HG03442 (cell line): ENCODE measurements around the gene GADL1.

ENCODE experiments used
- ATAC-seq: cut with Tn5 transposase; IDR thresholded peaks from one replicate; pipeline ENCODE4 v1.9.1; 2021; ENCODE audit warnings: mild to moderate bottlenecking, moderate library complexity; ENCODE audit not compliant: unreplicated experiment

Gene GADL1

DNA sequence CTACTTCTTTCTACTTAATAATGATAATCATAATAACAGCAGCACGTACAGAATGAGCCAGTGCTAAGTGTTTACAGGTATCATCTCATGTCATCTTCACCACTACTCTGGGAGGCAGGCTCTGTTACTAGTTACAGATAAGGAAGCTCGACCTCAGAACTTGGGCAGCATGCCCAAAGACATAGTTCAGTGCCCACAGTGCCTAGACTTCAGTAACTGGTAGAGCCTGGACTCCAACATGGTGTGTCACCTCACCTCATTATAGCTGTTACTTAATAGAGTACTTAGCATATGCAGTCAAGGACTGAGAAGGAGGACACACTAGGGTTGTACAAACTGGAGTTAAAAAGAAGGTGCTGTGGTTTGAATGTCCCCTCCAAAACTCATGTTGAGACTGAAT, 7.6 kb downstream of the GADL1 start:
- ATAC-seq: no peak

DNA sequence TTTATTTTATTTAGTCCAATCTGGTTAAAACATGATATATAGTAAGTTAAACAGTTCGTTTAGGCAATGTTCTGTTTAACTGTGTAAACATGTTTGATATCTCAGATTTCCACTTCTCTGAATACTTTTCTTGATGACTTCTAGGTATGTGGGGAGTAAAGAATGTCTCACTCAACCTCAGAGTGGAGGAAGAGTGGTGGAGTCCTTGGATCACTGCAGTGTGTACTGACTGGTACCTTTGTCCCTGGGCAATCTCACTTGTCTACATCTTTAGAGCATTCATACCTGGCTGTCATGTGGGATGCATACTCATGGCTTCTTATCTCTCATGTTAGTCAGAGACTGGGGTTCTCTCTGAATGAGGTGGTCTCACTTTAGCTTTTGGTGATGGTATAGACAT, 15.6 kb downstream of the GADL1 start:
- ATAC-seq: no peak

DNA sequence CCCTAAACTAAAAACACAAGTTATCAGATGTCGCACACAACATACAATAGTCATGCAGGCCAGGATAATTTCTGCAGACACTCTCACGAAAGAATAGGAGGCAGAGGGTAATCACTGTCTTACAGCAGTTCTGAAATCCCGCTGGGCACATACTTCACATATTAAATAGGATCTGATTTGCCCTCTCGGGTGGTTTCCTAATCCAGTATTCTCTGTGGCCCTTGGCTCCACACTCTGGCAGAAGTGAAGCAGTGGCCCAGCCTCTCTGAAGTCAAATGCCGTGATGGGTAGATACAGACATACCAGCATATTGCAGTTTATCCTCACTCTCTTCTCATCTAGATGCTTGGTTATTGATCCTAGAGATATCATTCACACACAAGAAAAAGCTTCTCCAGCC, 19.0 kb downstream of the GADL1 start:
- no peak for ATAC-seq

GRCh38 chr3:30873671-30874070, 20.8 kb downstream of the GADL1 start:
- no peak for ATAC-seq

DNA sequence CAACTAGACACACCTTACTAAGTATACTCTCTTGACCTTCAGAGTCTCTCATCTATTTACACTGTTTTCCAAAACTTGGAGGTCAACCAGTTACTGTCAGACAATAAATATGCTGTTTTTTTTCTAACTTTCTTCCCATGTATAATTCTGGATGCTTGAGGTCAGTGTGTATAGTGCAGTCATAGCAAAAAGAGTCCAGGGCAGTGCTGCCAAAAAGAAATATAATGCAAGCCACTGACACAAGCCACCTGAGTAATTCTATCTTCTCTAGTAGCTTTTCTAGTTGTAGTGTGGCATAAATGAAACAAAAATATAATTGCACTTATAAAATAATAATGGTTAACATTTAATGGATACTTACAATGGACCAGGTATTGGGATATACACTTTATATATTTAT, 21.6 kb downstream of the GADL1 start:
- no peak for ATAC-seq

DNA sequence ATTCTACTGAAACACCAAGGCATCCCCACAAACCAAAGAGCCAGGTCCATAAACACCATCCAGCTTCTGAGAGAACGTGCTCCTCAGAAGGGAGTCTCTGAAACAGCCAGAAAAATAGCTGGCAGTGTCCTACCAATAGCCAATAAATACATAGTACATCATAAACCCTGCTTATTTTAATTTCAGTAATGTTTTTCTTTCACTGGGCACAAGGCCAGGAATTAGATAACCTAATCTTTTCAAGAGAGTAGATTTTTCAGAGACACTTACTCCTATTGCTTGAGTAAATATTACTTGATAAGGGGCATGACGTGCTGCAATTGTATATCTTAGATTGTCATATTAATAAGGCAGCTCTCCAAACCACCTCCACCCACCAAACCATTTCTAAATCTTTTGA, 22.7 kb downstream of the GADL1 start:
- ATAC-seq: no peak

- no peak for ATAC-seq
These were observed 29.6 kb downstream of the GADL1 start for GRCh38 chr3:30864836-30865235.

DNA sequence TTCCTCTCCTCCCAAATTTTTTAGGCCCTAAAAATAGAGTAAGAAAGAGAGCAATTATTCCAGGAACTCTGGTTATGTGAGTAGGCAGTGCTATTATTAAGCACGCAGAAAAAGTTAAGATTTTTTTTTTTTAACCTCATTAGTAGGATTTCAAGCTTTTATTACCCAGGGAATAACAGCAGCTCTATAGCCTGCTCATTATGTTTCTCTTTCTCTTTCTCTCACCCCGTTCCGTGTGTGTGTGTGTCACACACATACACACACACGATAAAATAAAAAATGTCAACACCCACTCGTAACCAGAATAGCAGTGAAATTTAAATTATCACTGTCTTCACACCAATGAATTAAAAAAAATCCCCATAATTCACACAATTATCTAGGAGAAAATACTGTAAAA, 30.3 kb downstream of the GADL1 start:
- no peak for ATAC-seq

- ATAC-seq: no peak
These were observed 32.5 kb downstream of the GADL1 start for GRCh38 chr3:30862004-30862403.

DNA sequence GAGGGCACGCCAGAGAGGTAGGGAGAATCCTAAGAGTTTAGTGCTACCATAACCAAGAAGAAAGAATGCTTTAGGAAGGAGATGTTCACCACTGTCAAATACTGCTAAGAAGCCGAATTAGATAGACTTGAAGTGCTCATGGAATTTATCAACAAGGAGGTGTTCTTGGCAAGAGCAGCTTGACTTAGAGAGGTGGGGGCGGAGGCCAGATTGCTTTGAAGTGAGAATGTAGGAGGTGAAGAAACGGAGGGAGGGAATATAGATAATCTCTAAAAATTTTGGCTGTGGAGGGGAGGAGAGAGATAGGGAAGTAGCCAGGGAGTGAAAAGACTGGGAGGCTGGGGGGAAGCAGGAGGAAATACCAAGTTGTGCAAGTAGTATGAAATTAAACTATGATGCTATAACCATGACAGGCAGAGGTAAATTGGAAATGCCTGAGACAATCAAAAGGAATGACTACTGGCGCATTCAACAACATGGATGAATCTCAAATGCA, 35.5 kb downstream of the GADL1 start:
- no peak for ATAC-seq

- ATAC-seq: no peak
These were observed 38.8 kb downstream of the GADL1 start for GRCh38 chr3:30855400-30856292.

DNA sequence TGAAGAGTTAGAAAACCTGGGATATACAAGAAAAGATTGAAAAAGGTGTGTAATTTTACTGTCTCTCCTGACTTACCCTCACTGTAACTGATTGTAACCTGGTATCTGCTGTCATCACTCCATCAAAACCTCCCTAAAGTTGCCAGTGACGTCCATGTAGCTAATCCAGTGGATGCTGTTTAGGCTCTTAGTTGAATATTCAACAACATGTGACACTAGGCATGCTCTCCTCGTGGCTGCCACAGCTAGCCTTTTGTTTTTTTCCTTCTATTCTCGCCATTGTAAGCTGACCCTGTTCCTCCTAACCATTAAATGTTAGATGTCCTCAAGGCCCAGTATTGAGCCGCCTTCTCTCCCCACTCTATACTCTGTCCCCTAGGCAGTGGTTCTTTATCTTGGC, 41.6 kb downstream of the GADL1 start:
- no peak for ATAC-seq

DNA sequence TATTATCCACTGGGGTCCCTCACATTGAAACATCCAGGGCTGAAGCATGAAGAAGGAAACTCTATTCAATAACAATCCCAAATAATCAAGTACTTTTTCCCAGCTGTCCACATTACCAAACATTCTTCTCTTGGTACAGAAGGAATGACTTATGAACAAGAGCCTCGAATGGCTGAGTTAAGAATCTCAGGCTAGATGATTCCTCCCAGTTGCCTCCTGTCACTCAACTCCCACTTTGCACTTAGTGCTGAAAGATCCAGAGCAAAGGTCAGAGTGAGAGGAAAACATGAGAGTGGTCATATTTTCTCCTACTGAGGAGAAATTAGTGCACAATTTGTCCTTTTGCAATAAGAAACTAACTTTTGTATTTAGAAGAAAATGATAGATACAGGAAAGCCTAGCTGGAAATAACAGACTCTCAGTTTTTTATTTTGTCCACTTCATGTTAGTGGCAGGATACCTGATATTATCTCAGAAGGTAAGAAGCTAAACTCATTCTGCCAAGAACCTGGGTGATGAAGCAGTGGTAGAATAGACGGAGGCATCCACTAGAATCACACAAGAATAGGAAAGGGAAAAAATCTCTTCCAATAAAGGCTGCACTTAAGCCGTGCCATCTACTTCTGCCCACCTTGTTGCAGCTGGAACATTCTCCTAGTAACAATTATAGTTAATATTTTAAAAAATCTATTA, 46.2 kb downstream of the GADL1 start:
- ATAC-seq: no peak

- no peak for ATAC-seq
These were observed 46.9 kb downstream of the GADL1 start for GRCh38 chr3:30847592-30847991.

DNA sequence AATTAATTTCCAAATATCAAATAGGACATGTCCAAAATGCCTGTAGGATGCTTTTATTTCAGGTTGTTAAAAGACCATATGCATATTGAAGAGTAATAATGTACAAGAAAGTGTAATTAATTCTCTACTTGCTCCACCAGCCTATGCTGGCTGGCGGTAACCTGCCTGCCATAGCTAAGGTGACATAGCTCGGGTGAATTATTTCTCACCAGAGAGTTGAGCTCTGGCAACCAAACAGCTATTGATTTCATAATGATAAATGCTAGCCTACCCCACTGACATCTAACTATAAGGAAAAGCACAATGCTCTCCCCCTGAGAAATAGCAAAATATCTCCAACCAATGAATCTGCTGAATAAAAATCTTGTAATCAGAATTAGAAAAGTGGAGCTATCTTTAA, 48.9 kb downstream of the GADL1 start:
- ATAC-seq: no peak

DNA sequence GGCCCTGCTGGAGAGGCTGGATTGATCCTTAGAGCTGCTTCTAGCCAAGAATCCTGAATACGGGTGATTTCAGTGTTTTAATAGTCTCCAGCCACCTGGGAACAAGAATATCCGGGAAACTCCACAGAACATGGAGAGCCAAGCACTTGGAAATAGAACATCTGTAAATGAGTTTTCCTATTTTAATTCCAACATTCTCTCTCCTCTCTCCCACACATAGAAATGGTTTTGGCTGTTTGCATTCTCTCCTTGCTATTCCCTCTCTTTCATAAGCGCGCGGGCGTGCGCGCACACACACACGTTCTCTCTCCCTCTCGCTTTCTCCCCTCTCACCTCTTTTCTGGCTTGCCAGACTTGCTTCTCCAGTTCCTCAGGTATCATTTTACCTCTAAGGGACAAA, 50.6 kb downstream of the GADL1 start:
- no peak for ATAC-seq

DNA sequence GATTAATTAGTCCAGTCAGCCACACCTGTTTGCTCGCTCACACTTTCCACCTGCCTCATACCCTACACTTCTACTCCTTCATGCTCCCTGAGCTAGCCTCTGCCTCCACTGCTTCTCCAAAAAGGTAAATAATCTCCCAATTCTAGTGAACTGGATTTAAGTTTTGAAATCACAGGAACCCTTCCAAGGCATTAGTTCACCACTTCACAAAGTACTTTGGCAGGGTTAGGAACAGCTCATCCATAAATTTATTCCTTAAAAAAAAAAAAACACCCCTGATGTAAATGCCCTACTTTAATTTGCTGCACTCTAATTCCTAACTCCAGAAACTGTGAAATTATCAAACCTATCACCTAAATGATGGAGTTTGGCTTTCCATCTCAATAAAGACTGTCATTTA, 58.3 kb downstream of the GADL1 start:
- no peak for ATAC-seq

- no peak for ATAC-seq
These were observed 58.8 kb downstream of the GADL1 start for GRCh38 chr3:30835667-30836066.

- ATAC-seq: no peak
These were observed 61.4 kb downstream of the GADL1 start for GRCh38 chr3:30832961-30833575.

DNA sequence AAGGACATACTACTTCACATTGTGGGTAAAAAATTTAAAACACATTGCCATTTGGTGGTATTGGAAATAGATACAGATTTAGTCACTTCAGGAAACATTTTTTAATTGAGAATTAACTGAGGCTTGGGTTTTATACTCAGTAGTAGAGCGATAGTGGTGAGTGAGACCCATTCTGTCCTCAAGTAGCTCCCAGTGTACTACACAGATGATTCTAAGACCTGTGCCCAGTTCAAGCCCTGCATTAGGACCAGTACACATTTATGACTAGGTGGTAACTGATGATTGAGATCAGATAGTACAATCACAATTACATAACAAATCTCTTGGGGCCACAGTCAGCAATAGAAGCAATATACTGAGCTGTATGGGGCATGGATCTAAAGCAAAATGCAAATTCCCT, 67.4 kb downstream of the GADL1 start:
- ATAC-seq: no peak

- ATAC-seq: no peak
These were observed 67.9 kb downstream of the GADL1 start for GRCh38 chr3:30826531-30826942.
